Ectodermal cell (in vitro differentiated cells): ENCODE results near the gene TAMALIN.

Experiments
- H3K27ac ChIP-seq: 2 replicates; pipeline ENCODE4 v1.7.0; 2013; ENCODE audit warnings: mild to moderate bottlenecking, low read depth, low read length; ENCODE audit not compliant: insufficient read depth, poor library complexity, severe bottlenecking
- H3K27me3 ChIP-seq: 2 replicates; pipeline ENCODE4 v1.7.0; 2013; ENCODE audit warnings: mild to moderate bottlenecking, low read length; ENCODE audit not compliant: insufficient read depth, control insufficient read depth, poor library complexity, severe bottlenecking
- H3K36me3 ChIP-seq: one replicate; pipeline ENCODE4 v1.7.0; 2013; ENCODE audit warnings: low read length; ENCODE audit not compliant: control insufficient read depth, insufficient read depth
- H3K4me1 ChIP-seq: one replicate; pipeline ENCODE4 v1.7.0; 2013; ENCODE audit warnings: low read length; ENCODE audit not compliant: control insufficient read depth, insufficient read depth
- H3K4me3 ChIP-seq: 2 replicates; pipeline ENCODE4 v1.7.0; 2013; ENCODE audit warnings: low read depth, low read length, control low read depth; ENCODE audit not compliant: insufficient read depth
- H3K9me3 ChIP-seq: 2 replicates; pipeline ENCODE4 v1.7.0; 2013; ENCODE audit warnings: mild to moderate bottlenecking, low read length, moderate library complexity; ENCODE audit not compliant: control insufficient read depth
- WGBS, 2 experiments: methylation state at CpG; one replicate each; pipeline ENCODE4 v1.1.7; 2013; ENCODE audit warnings: missing lambda C conversion rate in 2 of 2; 5-methylcytosine and 5-hydroxymethylcytosine counted together

Gene TAMALIN

GRCh38 chr12:52059582-52060497 is 53.1 kb downstream of the TAMALIN start:
- no peak overlapping the region for H3K27ac ChIP-seq
- H3K36me3 ChIP-seq: peaks cover 3% of the 10 kb centered on the region
- 85 to 88% methylated on average over 11 of the region's 12 CpGs for WGBS, 2 experiments
- H3K4me1 ChIP-seq: peaks cover 9% of the 10 kb centered on the region
- H3K4me3 ChIP-seq: no peak overlapping the region
- peaks cover 1% of the 10 kb centered on the region for H3K27me3 ChIP-seq
- H3K9me3 ChIP-seq: no peaks in the 10 kb centered on the region

GRCh38 chr12:52060498-52061177 is 53.9 kb downstream of the TAMALIN start:
- Histone ChIP-seq H3K9me3 (no peaks in the 10 kb centered on the region), H3K4me1 (peaks cover 9% of the 10 kb centered on the region), H3K27ac (no peak overlapping the region), H3K4me3 (no peak overlapping the region), H3K36me3 (peaks cover 3% of the 10 kb centered on the region), H3K27me3 (peaks cover 6% of the 10 kb centered on the region)
- WGBS, 2 experiments: 91 to 93% methylated on average over 14 of the region's 14 CpGs

- H3K36me3 ChIP-seq: no peaks in the 10 kb centered on the region
- H3K4me1 ChIP-seq: peaks cover 9% of the 10 kb centered on the region
- H3K27me3 ChIP-seq: peaks cover 7% of the 10 kb centered on the region
- no peaks in the 10 kb centered on the region for H3K9me3 ChIP-seq
- peak overlapping the region; percentile 74 for H3K27ac ChIP-seq
- WGBS, 2 experiments: 60 to 61% methylated on average over 12 of the region's 12 CpGs
- H3K4me3 ChIP-seq: no peak overlapping the region
Observed at GRCh38 chr12:52061470-52062166, 54.9 kb downstream of the TAMALIN start.

GRCh38 chr12:52062167-52063081 is 55.7 kb downstream of the TAMALIN start:
- Histone ChIP-seq H3K9me3 (no peaks in the 10 kb centered on the region), H3K4me3 (no peak overlapping the region), H3K27ac (peak overlapping the region; percentile 74), H3K36me3 (no peaks in the 10 kb centered on the region), H3K4me1 (peaks cover 9% of the 10 kb centered on the region), H3K27me3 (peaks cover 15% of the 10 kb centered on the region)
- 92 to 93% methylated on average over 6 of the region's 6 CpGs for whole genome bisulfite sequencing, 2 experiments

- 91 to 93% methylated on average over 20 of the region's 20 CpGs for WGBS, 2 experiments
Observed at GRCh38 chr12:52063082-52063924, 56.6 kb downstream of the TAMALIN start.

GRCh38 chr12:52063981-52064649 is 57.4 kb downstream of the TAMALIN start:
- Histone ChIP-seq H3K9me3 (no peaks in the 10 kb centered on the region), H3K36me3 (no peaks in the 10 kb centered on the region), H3K4me3 (no peak overlapping the region), H3K27me3 (peaks cover 15% of the 10 kb centered on the region), H3K27ac (no peak overlapping the region), H3K4me1 (peaks cover 9% of the 10 kb centered on the region)
- WGBS, 2 experiments: 84% methylated on average over 12 of the region's 12 CpGs

More at GRCh38 chr12:52063082-52063924, 56.6 kb downstream of the TAMALIN start:
- H3K36me3 ChIP-seq: no peaks in the 10 kb centered on the region
- H3K27me3 ChIP-seq: peaks cover 15% of the 10 kb centered on the region
- H3K4me1 ChIP-seq: peaks cover 9% of the 10 kb centered on the region
- no peak overlapping the region for H3K27ac ChIP-seq
- no peaks in the 10 kb centered on the region for H3K9me3 ChIP-seq
- H3K4me3 ChIP-seq: no peak overlapping the region
